Ammon's horn (tissue), 1 donor: ENCODE results near the gene SPNS2.

Experiments used
- DNase-seq: peaks from one replicate; pipeline ENCODE4 v3.0.0-alpha.2; 2016; ENCODE audit warnings: low spot score

SPNS2 gene

GRCh38 chr17:4549781-4550533 lies 51.3 kb downstream of the SPNS2 start:
- no peak for DNase-seq

DNA sequence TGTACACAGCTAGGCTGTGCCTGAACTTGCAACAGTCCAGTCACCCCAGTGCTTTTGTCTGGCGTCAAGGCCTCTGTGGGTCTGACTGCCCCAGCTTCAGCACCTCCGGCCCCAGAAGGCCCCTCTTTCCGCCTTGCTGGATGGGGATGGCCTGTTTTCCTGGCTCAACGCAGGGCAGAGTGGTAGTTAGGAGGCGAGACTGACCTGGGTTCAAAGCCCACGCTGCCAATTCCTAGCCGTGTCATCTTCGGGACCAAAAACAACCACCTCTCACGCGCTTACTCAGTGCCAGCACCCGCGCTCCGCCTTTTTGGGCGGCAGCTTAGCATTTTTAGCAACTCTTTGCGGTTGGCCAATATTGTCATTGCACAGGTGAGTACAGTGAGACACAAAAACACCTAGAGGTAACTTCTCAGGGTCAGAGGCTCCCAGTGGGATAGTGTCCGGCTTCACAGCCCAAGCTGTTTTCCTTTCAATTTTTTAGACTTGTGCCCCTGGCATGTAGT lies 51.9 kb downstream of the SPNS2 start:
- no peak for DNase-seq

DNA sequence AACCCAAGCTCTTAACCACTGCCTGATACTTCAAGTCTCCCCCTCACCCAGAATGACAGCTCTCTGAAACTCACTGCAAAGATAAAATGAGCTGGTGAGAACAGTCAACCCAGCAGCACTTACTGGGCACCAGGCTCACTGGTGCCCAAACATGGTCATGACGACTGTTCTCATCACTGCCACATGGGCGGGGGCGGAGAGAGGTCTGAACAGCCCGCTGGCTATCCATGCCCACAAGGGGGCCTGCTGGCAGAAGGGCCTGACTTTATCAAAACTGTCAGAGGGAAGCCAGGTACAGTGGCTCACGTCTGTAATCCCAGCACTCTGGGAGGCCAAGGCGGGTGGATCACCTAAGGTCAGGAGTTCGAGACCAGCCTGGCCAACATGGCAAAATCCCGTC lies 52.5 kb downstream of the SPNS2 start:
- DNase-seq, result no peak

DNA sequence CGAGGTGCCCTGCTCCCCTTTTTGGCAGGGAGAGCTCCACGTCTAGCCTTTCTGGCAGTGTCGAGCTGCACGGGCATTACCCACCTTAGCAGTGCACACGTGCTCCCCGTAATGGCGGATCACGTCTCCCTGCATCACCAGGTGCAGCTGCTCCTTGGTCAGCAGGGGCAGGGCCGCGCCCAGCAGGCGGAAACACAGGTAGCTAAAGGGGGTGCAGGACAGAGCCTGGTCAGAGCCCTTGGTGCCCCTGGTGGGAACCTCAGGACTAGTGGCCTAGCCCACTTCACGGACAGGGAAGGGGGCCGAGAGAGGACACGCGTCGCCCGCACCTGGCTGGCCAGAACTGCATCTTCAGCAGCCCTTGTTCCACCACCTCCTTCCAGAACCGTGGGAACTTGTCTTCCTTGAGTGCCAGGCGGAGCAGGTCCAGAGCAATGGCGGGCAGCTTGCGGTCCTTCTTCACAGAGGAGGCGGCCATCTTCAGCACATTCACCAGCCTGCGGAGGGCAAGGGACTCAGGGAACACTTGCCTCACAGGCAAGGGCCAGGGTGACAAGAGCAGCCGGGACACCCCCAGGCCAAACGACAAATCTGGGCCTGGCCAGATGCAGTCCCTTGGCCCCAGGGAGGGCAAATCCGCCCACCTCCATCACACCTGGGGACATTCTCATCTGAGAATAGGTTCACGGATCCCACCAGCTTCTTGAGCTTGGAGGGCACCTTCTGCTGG lies 53.3 kb downstream of the SPNS2 start:
- no peak for DNase-seq

- no peak for DNase-seq
These were observed 55.0 kb downstream of the SPNS2 start for GRCh38 chr17:4553669-4554068.

DNA sequence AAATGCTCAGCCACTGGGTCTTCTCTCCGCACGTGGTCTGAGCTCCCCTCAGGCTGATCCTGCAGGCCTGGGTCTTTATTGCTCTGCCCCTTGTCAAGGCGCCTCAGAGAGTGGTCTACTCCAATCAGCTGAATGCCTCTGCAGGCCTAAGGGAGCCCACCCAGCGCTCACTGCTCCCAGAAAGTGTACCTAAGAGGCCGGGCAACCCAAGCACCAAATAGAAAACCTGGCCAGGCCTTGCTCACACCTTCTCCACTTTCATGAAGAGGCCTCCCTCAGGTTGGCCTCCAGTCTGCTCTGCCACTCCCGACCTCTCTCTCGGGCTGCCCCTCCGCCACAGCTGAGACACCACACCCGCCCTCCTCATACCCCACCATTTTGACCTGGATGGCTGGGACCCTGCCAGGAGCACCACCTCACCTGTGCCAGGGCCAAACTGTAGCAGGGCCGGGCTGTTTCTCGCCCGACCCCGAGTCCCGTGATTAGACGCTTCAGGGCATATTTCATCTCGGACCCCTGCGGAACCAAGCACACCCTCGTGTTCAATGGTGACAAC lies 55.8 kb downstream of the SPNS2 start:
- no peak for DNase-seq

DNA sequence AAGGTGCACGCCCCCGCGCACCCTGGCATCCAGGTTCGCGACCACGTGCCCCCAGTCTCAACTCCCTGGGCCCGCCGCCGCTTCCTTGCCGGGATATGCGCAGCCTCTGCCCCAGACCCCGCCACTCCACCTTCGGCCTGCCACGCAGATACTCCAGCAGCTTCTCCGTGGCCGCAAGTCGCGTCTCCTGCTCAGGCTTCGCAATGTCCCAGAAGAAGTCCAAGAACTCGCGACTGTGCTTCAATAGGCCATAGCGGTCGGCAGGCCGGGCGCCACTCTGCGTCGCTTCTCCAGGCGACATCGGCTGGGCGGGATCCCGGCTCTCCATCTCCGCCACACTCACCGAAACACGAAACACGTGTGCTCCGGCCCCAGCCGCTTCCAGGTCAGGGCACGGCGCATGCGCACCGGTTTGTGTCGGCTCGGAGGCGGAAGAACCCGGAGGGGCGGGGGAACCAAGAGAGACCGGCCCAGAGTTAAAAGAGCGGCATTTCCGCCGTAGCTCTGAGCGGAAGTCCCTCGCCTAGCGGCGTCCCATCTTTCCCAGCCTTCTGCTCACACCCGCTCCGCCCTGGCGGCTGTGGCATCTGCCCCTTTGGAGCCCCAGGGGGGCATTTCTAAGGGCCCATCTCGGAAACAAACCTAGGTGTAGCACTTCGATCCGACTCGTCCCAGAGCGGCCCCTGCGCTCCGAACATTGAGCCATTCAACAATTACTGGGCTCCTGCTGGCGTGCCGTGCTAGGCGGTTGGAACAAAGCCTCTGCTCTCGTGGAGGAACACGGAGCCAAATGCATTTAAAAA lies 56.5 kb downstream of the SPNS2 start, which contains the start of gene MYBBP1A:
Gene MYBBP1A (minus strand): TSS at position 388 of the 803 bp plus-strand sequence. CDS start 60 bp downstream, at position 328.
- peak; percentile 97 for DNase-seq

DNA sequence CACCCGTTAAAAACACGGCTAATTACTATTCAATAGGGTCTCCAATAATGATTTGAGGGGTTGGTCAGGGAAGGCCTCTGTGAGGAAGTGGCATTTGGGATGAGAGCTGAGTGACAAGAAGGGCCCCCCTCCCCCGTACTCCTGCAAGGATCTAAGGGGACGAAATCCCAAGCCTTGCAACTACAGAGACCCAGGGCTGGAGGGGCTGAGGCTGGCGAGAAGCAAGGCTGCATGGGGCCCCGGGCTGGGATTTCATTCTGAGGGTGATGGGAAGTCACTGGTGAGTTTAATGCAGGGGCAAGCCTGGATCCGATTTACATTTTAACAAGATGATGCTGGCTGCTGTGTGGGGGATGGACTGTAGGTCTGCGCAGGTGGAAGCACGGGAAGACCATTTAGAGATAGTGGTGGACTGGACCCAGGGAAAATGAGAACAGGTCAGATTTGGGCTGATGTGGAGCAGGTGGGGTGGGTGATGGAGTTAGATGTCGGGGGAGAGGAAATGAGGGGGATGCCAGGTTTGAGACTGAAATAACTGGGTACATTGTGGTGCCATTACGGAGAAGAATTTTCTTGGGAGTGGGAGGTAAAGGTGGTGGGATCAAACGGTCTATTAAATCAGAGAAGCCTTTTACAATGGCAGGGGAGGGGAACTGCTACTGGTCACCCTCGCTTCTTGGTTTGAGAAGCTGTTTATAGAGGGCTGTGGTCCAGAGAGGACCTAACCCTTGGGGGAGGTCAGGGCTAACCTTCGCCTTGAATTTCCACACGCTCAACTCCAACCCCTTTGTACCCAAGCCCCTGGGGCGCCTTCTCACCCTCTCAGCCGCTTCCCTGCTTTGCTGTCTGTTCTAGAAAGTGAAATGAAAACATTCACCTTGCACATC lies 57.4 kb downstream of the SPNS2 start:
- no peak for DNase-seq

DNA sequence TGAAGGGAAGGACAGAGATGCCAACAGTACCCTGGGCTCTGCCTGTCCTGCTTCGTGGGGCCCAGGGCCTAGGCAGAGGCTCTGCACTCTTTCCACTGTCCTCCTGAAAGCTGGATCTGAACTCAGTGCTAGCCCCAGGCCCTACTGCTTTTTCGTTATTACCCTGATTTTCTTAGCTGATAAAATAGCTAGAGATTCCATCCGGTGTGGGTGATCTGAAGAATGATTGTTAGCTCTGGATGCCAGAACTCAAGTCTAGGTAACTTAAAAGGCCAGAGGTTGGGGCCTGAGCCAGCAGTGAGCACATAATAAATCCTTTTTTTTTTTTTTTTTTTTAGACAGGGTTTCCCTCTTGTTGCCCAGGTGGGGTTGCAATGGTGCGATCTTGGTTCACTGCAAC lies 58.3 kb downstream of the SPNS2 start:
- DNase-seq, result no peak

DNA sequence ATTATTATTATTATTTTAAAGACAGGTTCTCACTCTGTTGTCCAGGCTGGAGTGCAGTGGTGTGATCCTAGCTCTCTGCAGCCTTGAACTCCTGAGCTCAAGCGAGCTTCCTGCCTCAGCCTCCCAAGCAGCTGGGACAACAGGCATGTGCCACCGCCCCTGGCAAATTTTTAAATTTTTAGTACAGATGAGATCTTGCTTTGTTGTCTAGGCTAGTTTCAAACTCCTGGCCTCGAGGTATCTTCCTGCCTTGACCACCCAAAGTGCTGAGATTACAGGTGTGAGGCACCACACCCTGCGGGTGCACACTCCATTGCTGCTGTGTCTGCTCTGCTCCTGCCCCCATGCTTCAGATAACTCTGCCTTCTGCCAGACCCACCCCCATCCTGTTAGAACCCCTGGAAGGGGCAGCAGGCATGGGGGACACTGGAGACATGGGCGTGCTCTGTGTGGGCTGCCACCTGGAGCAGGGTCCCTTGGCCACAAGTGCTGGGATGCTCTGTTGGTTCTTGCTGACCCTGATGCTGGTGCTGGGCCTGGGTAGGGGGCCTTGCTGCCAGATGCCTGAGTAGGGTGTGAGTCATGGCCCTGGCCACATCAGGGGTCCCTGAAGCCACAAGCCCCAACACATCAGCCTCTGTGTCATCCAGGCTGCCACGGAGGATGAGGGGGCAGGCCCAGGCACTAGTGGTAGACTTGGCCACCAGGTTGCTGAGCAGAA lies 59.1 kb downstream of the SPNS2 start:
- no peak for DNase-seq

GRCh38 chr17:4558347-4558971 lies 59.8 kb downstream of the SPNS2 start:
- DNase-seq, result no peak

DNA sequence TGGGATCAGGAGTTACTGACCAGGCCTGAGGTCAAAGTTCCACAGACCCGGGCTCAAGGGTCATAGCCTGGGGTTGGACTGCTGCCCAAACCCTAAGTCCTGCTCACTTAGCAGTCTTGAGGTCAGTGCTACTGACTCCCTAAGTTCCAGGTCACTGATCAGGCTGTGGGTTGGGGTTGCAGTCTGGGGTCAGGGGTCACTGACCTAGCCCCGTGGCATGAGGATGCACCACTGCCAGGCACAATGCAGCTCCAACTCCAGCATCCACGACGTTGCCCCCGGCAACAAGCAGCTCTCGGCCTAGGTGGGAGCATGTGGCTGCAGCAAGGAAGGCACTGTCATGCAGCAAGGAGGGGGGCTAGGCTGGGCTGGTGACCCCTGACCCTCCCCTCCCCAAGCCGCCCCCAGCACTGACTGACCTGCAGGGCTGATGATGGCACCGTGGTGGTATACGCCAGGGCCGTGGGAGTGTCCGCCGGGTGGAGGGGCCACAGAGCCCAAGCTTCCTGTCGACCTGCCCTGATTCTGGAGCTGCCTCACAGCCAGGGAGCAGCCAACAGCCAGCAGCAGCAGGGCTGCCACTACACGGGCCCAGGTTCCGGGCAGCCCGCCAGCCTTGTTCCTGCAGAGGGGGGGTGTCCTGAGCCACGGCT lies 60.6 kb downstream of the SPNS2 start:
- no peak for DNase-seq

GRCh38 chr17:4559966-4560365 lies 61.3 kb downstream of the SPNS2 start:
- DNase-seq, result no peak

DNA sequence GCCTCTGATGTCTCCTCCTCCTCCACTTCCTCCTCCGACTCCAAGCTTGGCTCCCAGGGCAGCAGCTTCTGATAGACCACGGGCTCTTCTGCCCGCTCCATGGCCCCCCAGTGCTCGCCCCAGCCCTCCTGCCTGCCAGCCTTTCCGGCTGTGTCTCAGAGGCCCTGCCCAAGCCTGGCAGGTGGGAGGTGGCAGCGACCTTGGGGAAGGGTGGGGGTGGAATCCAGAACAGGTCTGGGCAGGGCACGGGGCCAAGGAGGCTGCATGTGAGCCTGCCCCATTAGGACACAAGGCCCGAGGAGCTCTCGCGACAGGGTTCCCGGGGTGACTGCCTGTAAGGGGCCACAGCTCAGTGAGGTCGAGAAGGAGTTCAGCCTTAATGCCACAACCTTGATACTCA lies 61.7 kb downstream of the SPNS2 start, which contains the start of gene GGT6:
Gene GGT6 (minus strand): TSS at position 157 of the 400 bp plus-strand sequence. CDS start 56 bp downstream, at position 101.
- DNase-seq, result no peak

DNA sequence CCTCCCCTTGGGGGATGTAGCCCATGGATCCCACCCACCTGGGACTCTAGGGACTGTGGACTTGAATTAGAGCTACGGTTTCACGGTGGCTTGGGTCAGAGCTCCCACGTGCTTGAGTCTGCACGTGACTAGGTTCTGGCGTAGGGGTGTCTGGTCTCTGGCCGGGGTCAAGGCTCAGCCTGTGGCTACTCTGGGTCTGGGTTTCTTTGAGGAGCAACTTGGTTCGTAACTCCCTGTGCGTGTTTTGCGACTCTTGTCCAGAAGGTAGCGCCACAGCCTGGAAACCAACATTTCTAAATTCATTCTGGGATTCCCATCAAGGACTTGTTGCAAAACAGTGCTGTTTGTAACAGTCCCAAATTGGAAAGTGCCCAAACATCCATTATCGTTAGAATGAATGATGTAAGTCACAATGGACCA lies 62.2 kb downstream of the SPNS2 start:
- no peak for DNase-seq

- no peak for DNase-seq
These were observed 63.6 kb downstream of the SPNS2 start for GRCh38 chr17:4562015-4562969.

GRCh38 chr17:4565209-4566141 lies 66.8 kb downstream of the SPNS2 start:
- peak; percentile 91 for DNase-seq
